Cardiac muscle cell (in vitro differentiated cells and primary cell): ENCODE data around the gene ALOX5. TPM values are rescaled to one million over a fixed set of nuclear protein-coding genes. Genes with fewer than 3 reads are reported as not detected.

Source experiments
- DNase-seq, 2 donors: peaks; one replicate each; pipeline versions ENCODE4 v3.0.0 to v3.0.0-alpha.2; 2010 to 2017; ENCODE audit warnings: low read depth in 1 of 2, low spot score in 1 of 2
- H3K27ac ChIP-seq: fragments of 200-600 bp; sonication (generic); 2 replicates; pipeline ENCODE4 v1.5.1; 2016
- H3K27me3 ChIP-seq: fragments of 200-600 bp; sonication (generic); 2 replicates; pipeline ENCODE4 v1.6.0; 2016; ENCODE audit warnings: control low read depth
- H3K36me3 ChIP-seq: fragments of 200-600 bp; sonication (generic); 2 replicates; pipeline ENCODE4 v1.5.1; 2016; ENCODE audit warnings: control low read depth
- H3K4me1 ChIP-seq: fragments of 200-600 bp; sonication (generic); 2 replicates; pipeline ENCODE4 v1.8.1; 2017; ENCODE audit warnings: low read depth, mild to moderate bottlenecking, mixed run types
- H3K4me3 ChIP-seq: fragments of 200-600 bp; sonication (generic); 2 replicates; pipeline ENCODE4 v1.5.1; 2016; ENCODE audit warnings: mild to moderate bottlenecking
- H3K9me3 ChIP-seq: fragments of 200-600 bp; sonication (generic); 2 replicates; pipeline ENCODE4 v1.5.1; 2017; ENCODE audit warnings: low read depth, mild to moderate bottlenecking, control low read depth
- CTCF ChIP-seq: IDR thresholded peaks from 2 replicates; pipeline ENCODE4 v1.5.1; 2012; ENCODE audit warnings: low read depth, mild to moderate bottlenecking, low read length
- polyA plus RNA-seq: library from polyadenylated mRNA; unstranded; fragments of >200 nt; fragmentation: Nextera tagmentation; extraction: Ambion mirVana; gene quantifications from 2 replicates; pipeline ENCODE4 v1.2.1, GENCODE V29; 2016
- total RNA-seq: library from RNA; depleted of rRNA; stranded (reverse); fragments of >200 nt; gene quantifications from 2 replicates; pipeline ENCODE4 v1.2.3, GENCODE V29; 2016

The ALOX5 gene
- total and polyA plus RNA-seq, 2 experiments from 2014 or later: 0.06 to 0.48 TPM

DNA sequence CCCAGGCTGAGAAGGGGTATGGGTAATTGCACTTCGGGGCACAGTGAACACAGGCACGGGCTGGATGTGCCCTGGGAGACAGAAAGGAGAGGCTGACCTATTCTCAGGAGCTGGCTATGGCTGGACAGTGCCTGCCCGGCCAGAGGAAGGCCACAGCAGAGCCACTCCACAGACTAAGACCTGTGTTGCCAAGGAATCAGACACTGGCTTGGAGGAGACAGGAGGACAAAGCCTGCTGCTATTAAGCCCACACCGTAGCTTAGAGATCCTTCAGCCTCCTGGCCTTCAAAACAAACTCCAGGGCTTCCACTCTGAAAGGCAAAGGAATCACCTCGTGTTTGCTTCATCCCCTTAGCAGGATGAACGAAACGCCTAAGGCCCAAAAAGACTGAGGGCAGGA, 82.2 kb downstream of the ALOX5 start:
- Histone ChIP-seq H3K4me1 (peaks cover 12% of the 10 kb centered on the region), H3K27me3 (no peaks in the 10 kb centered on the region), H3K9me3 (no peaks in the 10 kb centered on the region), H3K36me3 (peaks cover 3% of the 10 kb centered on the region), H3K4me3 (no peak overlapping the region), H3K27ac (no peak overlapping the region)
- no peak for TF ChIP-seq CTCF
- no peak for DNase-seq

GRCh38 chr10:45456822-45457221, 82.8 kb downstream of the ALOX5 start:
- no peak overlapping the region for H3K27ac ChIP-seq
- H3K9me3 ChIP-seq: no peaks in the 10 kb centered on the region
- peaks cover 3% of the 10 kb centered on the region for H3K36me3 ChIP-seq
- no peak overlapping the region for H3K4me3 ChIP-seq
- TF ChIP-seq CTCF: no peak
- DNase-seq: no peak
- peaks cover 12% of the 10 kb centered on the region for H3K4me1 ChIP-seq
- H3K27me3 ChIP-seq: no peaks in the 10 kb centered on the region

- Histone ChIP-seq H3K4me3 (no peak overlapping the region), H3K27ac (no peak overlapping the region), H3K9me3 (no peaks in the 10 kb centered on the region), H3K36me3 (peaks cover 3% of the 10 kb centered on the region), H3K27me3 (no peaks in the 10 kb centered on the region), H3K4me1 (peaks cover 6% of the 10 kb centered on the region)
- DNase-seq: no peak
- TF ChIP-seq CTCF: no peak
Measured at GRCh38 chr10:45457487-45457886, 83.5 kb downstream of the ALOX5 start.

DNA sequence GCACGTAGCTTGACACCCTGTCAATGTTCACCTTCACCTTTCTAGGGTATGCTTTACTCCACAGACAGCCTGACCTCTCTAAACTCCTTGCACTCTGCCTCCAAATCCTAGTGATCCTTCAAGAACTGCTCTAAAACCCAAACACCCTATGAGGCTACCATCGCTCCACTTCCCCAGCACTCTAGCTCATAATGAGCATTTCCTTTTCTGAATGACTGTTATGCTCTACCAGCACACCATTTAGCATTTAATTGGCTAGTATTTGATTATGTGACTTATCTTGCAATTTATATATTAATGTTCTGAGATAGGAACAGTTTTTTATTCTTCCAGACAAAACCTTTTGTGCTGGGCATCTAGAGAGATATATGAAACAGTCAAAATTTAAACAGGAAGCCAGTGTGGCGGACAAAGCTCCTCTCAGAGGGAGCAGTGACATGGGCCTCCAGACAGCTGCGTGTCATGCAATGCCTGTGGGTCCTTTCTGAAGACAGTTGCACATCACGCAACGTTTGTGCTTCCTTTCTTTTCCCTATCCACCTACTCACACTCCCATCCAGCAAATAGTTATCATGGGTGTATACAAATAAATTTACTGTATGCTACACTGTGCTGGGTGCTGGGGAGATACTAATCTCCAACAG, 86.3 kb downstream of the ALOX5 start:
- no peaks in the 10 kb centered on the region for H3K9me3 ChIP-seq
- no peaks in the 10 kb centered on the region for H3K4me1 ChIP-seq
- no peak for TF ChIP-seq CTCF
- H3K27ac ChIP-seq: no peak overlapping the region
- peaks cover 3% of the 10 kb centered on the region for H3K36me3 ChIP-seq
- no peaks in the 10 kb centered on the region for H3K27me3 ChIP-seq
- no peak for DNase-seq
- H3K4me3 ChIP-seq: no peak overlapping the region

DNA sequence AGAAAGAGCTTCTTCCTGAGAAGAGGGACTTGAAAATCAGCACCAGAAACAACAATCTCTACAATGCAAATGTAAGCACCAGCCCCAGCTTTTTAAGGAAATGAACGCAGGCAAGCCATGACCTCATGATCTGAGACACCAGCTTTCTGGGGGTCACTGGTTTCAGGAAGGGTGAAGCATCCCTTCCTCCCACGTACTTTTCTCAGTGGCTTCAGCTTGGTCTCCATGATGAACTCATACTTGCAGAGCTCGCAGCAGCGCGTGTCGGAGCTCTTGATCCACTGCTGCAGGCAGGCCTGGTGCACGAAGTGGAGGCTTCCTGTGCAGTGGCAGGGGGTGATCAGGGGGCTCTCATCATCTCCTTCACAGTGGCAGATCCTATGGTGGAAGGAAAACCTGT, 87.0 kb downstream of the ALOX5 start:
- no peak for TF ChIP-seq CTCF
- no peak for DNase-seq
- no peaks in the 10 kb centered on the region for H3K4me1 ChIP-seq
- no peak overlapping the region for H3K27ac ChIP-seq
- H3K9me3 ChIP-seq: no peaks in the 10 kb centered on the region
- peaks cover 3% of the 10 kb centered on the region for H3K36me3 ChIP-seq
- no peaks in the 10 kb centered on the region for H3K27me3 ChIP-seq
- no peak overlapping the region for H3K4me3 ChIP-seq
